MG63 (cell line): ENCODE measurements around the gene TP53AIP1. TPM values are rescaled to one million over a fixed set of nuclear protein-coding genes. Genes with fewer than 3 reads are reported as not detected.
A peak's percentile ranks its signal among the peaks of the same experiment; 100 is the strongest.

Experiments used
- DNase-seq: peaks from one replicate; pipeline ENCODE4 v3.0.0-alpha.2; 2020
- H3K27me3 ChIP-seq: fragments of 250-450 bp; sonication (Bioruptor Pico); 2 replicates; pipeline ENCODE4 v1.5.1; 2020; ENCODE audit warnings: mild to moderate bottlenecking, moderate library complexity
- H3K36me3 ChIP-seq: fragments of 250-450 bp; sonication (Bioruptor Pico); 2 replicates; pipeline ENCODE4 v1.5.1; 2020; ENCODE audit warnings: mild to moderate bottlenecking, moderate library complexity
- H3K4me3 ChIP-seq: fragments of 250-450 bp; sonication (Bioruptor Pico); 2 replicates; pipeline ENCODE4 v1.5.1; 2020; ENCODE audit warnings: mild to moderate bottlenecking, moderate library complexity
- H3K9me3 ChIP-seq: fragments of 250-450 bp; sonication (Bioruptor Pico); 2 replicates; pipeline ENCODE4 v1.5.1; 2020; ENCODE audit warnings: mild to moderate bottlenecking, moderate library complexity
- total RNA-seq: library from RNA; depleted of rRNA; stranded (reverse); fragments of >200 nt; shearing (Covaris generic); gene quantifications from 2 replicates; pipeline ENCODE4 v1.2.3, GENCODE V29; 2014; ENCODE audit warnings: low replicate concordance

Gene TP53AIP1
- total RNA-seq, 1 experiment from 2014 or later = not detected

DNA sequence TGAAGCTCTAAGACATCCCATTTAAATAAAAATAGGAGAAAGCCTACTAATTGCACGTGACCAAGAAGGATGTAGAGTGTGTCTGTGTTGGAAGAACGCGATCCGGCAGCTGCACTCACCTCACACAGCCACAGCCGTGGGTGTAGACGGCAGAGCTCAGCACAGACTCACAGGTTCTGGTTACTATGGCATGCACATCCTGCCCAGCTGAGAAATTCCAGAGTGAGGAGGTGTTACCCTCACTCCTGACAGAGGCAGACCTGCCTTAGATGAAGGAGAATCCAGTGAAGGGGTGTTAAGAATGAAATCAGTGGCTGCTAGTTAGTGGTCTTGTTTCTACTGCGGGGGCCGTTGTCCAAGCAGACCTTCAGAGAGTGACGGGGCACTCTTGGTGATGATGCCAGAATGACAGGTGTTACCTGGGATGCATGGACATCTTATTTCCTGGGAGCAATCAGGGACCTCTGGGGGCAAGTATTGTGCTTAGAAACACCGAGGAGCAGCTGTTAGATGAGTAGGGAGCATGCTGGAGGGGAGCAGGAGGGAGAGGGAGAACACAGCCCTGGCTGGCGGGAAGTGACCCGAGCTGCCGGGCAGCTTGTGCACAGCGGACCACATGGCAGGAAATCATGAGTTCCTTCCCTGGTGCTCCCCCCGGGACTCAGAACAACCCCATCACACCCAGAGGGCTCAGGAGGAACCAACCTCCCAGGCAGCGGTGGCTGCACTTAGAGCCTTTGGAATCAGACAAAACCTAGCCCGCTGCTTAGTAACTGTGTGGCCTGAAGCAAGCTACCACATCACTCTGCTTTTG lies 39.2 kb downstream of the TP53AIP1 start:
- Histone ChIP-seq H3K9me3 (no peaks in the 10 kb centered on the region), H3K36me3 (no peaks in the 10 kb centered on the region), H3K27me3 (no peaks in the 10 kb centered on the region), H3K4me3 (no peak overlapping the region)
- DNase-seq = no peak

DNA sequence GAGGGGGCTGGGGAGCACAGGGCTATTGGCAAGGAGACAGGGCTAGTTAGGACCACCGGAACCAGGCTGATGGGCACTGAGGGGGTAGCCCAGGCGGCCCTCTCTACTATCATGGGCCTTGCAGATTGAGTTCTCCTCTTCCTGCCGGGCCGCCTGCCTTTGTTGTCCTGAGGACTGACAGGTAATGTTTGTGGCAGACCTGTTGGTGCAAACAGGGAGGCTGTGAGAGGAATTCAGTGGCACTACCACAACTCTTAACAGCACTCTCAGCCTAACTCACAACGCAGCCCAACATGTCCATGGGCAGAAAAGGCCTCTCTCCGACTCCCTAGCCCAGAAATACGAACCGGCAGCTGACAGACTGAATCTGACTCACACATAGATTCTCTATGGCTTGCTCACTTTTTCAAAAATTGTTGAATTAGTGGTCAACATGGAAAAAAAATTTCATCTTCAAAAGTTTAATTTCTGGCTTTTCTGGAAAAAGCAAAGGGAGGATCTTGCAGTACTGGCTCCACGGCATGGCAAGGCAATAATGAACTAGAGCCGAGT lies 40.1 kb downstream of the TP53AIP1 start:
- Histone ChIP-seq H3K36me3 (no peaks in the 10 kb centered on the region), H3K4me3 (no peak overlapping the region)
- no peak for DNase-seq

GRCh38 chr11:128901653-128902514 lies 40.8 kb downstream of the TP53AIP1 start:
- no peak for DNase-seq
- no peaks in the 10 kb centered on the region for H3K9me3 ChIP-seq
- H3K4me3 ChIP-seq = no peak overlapping the region
- no peaks in the 10 kb centered on the region for H3K36me3 ChIP-seq
- no peaks in the 10 kb centered on the region; the same call in 1 of the 2 replicates for H3K27me3 ChIP-seq

More for the DNA sequence above, 40.1 kb downstream of the TP53AIP1 start:
- Histone ChIP-seq H3K9me3 (no peaks in the 10 kb centered on the region), H3K27me3 (no peaks in the 10 kb centered on the region; the same call in 1 of the 2 replicates)

- no peak for DNase-seq
- H3K4me3 ChIP-seq = no peak overlapping the region
- H3K27me3 ChIP-seq = no peaks in the 10 kb centered on the region; the same call in 1 of the 2 replicates
- H3K9me3 ChIP-seq = no peaks in the 10 kb centered on the region
- H3K36me3 ChIP-seq = no peaks in the 10 kb centered on the region
Observed at GRCh38 chr11:128900468-128900867, 42.2 kb downstream of the TP53AIP1 start.

GRCh38 chr11:128898580-128899344 lies 43.9 kb downstream of the TP53AIP1 start:
- Histone ChIP-seq H3K4me3 (no peak overlapping the region), H3K27me3 (no peaks in the 10 kb centered on the region; the same call in 1 of the 2 replicates), H3K36me3 (no peaks in the 10 kb centered on the region), H3K9me3 (no peaks in the 10 kb centered on the region)
- DNase-seq = no peak

- H3K4me3 ChIP-seq = no peak overlapping the region
- H3K27me3 ChIP-seq = no peaks in the 10 kb centered on the region; the same call in 1 of the 2 replicates
- no peaks in the 10 kb centered on the region for H3K9me3 ChIP-seq
- DNase-seq = no peak
- no peaks in the 10 kb centered on the region for H3K36me3 ChIP-seq
Observed at GRCh38 chr11:128897826-128898225, 44.8 kb downstream of the TP53AIP1 start.

GRCh38 chr11:128896356-128896755 lies 46.3 kb downstream of the TP53AIP1 start:
- H3K27me3 ChIP-seq = no peaks in the 10 kb centered on the region; the same call in 1 of the 2 replicates
- H3K36me3 ChIP-seq = no peaks in the 10 kb centered on the region
- H3K9me3 ChIP-seq = no peaks in the 10 kb centered on the region
- DNase-seq = no peak
- H3K4me3 ChIP-seq = no peak overlapping the region

DNA sequence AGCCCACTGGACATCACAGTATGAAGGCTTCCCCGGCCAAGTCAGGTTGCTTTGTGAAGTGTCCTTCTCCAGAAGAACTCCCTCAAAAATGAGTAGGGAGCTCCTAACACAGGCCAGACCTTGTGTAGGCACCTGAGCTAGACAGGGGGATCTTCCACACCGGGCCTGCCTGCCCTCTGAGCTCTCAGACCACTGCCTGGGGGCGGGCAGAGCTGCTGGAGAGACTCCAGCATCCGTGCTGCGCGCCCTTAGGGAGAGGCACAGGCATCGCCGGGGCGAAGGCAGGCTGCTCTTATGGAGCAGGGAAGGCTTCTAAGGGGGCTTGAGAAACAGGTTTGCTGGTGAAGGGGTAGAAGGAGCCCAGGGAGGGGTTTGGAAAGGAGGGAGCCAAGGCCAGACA lies 47.1 kb downstream of the TP53AIP1 start:
- Histone ChIP-seq H3K36me3 (no peaks in the 10 kb centered on the region), H3K4me3 (no peak overlapping the region), H3K27me3 (peaks cover 3% of the 10 kb centered on the region), H3K9me3 (no peaks in the 10 kb centered on the region)
- DNase-seq = no peak

- no peak for DNase-seq
- Histone ChIP-seq H3K36me3 (no peaks in the 10 kb centered on the region), H3K9me3 (no peaks in the 10 kb centered on the region), H3K27me3 (peaks cover 8% of the 10 kb centered on the region), H3K4me3 (no peak overlapping the region)
Observed at GRCh38 chr11:128894685-128895084, 48.0 kb downstream of the TP53AIP1 start.

- Histone ChIP-seq H3K4me3 (no peak overlapping the region), H3K36me3 (no peaks in the 10 kb centered on the region), H3K9me3 (no peaks in the 10 kb centered on the region), H3K27me3 (peaks cover 8% of the 10 kb centered on the region)
- DNase-seq = no peak
Observed at GRCh38 chr11:128894286-128894681, 48.4 kb downstream of the TP53AIP1 start.

DNA sequence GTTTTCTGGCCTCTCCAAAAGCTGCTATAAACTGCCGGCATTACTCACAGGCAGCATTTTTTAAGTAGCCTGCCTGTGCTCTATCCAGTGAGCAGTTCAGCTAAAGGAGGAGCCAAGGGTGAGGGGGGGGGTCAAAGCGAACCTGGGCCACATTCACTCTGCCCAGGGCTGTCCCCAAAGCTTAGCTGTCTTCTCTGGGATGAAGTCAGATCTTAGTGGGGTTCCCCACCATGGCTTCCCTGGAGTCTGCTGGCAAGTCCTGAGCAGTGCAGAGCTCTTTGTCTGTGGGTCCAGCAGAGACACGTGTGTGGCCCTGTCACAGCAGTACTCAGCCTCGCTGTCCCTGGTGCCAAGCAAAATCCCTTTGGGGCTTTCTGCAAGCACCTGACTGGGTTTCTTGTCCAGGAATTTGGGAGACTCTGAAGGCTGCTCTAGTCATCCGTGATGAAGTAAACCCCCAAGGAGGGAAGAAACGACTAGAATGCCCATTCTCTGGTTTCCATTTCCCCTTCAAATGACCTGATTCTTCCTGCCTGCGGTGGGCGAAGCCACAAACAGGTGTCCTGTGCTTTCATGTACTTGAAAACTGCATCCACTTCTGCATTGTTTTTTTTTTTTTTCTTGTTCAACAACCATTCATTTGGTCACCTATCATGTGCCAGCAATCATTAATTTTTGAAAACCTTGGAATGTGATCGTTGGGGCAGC lies 48.9 kb downstream of the TP53AIP1 start:
- Histone ChIP-seq H3K36me3 (no peaks in the 10 kb centered on the region), H3K9me3 (no peaks in the 10 kb centered on the region)
- no peak for DNase-seq

GRCh38 chr11:128892866-128893565 lies 49.7 kb downstream of the TP53AIP1 start:
- Histone ChIP-seq H3K27me3 (peaks cover 11% of the 10 kb centered on the region), H3K9me3 (no peaks in the 10 kb centered on the region), H3K4me3 (no peak overlapping the region), H3K36me3 (no peaks in the 10 kb centered on the region)
- no peak for DNase-seq

More for the DNA sequence above, 48.9 kb downstream of the TP53AIP1 start:
- H3K27me3 ChIP-seq = peaks cover 11% of the 10 kb centered on the region
- H3K4me3 ChIP-seq = no peak overlapping the region

- Histone ChIP-seq H3K27me3 (peaks cover 11% of the 10 kb centered on the region), H3K4me3 (no peak overlapping the region), H3K9me3 (no peaks in the 10 kb centered on the region), H3K36me3 (no peaks in the 10 kb centered on the region)
- no peak for DNase-seq
Observed at GRCh38 chr11:128891913-128892398, 50.7 kb downstream of the TP53AIP1 start.

DNA sequence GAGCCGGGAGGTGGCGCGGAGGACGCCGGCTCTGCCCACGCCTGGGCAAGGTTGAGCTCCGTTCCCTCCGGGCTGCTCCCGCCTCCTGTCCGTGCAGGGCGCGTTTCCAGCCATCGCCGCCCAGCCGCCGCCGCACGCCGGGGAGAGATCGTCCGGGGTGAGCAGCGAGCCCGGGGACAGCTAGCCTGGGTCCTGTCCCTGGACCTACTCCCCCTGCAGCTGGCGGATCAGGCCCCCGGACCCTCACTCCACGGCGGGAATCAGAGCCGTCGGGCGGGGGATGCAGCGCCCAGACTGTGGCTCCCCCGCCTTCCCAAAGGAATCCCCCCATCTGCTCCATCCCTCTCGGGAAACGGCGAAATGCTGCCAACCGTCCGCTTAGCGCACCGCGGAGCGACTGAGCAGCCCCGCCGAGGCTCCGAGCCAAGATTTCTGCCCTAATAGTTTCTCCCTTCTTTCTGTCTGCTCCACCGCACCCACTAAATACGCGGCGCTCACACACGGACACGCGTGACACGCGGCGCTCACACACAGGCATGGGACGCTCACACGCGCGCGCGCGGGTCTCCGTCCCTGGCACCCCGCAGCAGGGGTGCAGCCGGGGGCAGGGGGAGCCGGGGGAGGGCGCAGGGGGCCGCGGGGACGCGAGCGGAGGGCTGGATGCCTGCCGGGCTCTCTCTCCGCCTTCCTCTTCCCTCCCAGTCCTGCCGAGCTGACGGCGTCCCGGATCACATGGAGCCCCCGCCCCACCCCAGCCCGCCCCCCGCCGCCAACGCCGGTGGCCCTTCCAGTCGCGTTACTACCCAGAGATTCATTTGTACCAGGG lies 51.9 kb downstream of the TP53AIP1 start, which contains the start of gene KCNJ5:
KCNJ5 (plus strand) TSS at position 814 of the 826 bp plus-strand sequence. CDS start 19,918 bp downstream, outside the sequence.
- peak; percentile 34 for DNase-seq
- peaks cover 11% of the 10 kb centered on the region for H3K27me3 ChIP-seq

More for the DNA sequence above, 51.9 kb downstream of the TP53AIP1 start, which contains the start of gene KCNJ5:
- no peaks in the 10 kb centered on the region for H3K9me3 ChIP-seq
- H3K4me3 ChIP-seq = peak within 1 kb of the TSS; percentile 29
- H3K36me3 ChIP-seq = no peaks in the 10 kb centered on the region
